ENCODE results near the gene TRIO.

DNA sequence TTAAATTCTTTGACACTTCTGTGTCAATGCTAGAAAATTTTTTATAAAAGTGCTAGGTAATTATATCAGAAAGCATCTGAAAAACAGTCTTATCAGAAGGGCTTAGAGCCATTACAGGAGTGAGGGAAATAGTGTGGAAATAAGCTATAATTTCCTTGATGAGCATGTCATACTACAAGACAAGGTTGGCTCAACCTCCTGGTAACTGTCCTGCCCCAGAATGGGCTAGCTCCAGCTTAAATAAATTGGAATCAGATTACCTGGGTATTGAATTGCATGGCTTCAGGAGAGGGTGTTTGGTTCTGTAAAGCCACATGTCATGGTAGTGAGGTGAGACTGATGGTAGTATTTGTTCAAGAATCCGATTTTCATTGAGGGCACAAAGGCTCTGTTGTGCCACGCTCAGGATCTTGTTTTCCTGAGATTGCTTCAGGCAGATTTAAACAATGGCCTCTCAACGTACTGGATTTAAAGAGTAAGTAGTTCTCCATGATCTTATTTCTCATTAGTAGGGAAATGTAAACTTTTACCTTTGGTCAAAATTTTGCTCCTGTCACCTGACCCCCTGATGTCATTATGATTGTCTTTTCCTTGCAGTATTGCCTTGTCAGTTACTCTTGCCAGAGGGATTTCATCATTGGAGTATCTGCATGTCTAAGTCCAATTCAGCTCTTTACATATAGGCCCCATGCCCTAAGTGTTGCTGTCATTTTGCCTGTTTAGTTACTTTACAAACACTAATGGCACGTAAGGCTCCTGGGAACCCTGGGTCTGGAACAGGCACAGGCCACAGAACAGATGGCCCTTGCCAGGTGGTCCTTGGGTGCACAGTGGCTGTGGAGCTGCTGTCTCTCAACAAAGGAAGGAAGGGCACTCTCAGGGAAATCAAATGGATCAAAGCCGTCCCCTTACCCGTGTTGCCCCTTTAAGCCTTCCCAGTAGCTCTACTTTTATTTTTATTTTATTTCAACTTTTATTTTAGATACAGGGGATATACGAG is 21.3 kb downstream of the TRIO start:
- TF ChIP-seq, protein P1, sequence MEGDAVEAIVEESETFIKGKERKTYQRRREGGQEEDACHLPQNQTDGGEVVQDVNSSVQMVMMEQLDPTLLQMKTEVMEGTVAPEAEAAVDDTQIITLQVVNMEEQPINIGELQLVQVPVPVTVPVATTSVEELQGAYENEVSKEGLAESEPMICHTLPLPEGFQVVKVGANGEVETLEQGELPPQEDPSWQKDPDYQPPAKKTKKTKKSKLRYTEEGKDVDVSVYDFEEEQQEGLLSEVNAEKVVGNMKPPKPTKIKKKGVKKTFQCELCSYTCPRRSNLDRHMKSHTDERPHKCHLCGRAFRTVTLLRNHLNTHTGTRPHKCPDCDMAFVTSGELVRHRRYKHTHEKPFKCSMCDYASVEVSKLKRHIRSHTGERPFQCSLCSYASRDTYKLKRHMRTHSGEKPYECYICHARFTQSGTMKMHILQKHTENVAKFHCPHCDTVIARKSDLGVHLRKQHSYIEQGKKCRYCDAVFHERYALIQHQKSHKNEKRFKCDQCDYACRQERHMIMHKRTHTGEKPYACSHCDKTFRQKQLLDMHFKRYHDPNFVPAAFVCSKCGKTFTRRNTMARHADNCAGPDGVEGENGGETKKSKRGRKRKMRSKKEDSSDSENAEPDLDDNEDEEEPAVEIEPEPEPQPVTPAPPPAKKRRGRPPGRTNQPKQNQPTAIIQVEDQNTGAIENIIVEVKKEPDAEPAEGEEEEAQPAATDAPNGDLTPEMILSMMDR (conservative IDR thresholded peaks at IDR 0.05; ENCODE audit: low read depth, low read length) = no peak
- TF ChIP-seq EZH2 (IDR thresholded peaks at IDR 0.05; ENCODE audit: borderline replicate concordance, low read depth, low read length, poor library complexity, severe bottlenecking) = no peak

All from A673 (cell line).